Ishikawa (cell line): ENCODE data around the gene P3H2.

ENCODE experiments used
- TF ChIP-seq, protein P1 (sequence below): IDR thresholded peaks from 2 replicates; pipeline ENCODE4 v1.6.1; 2012; ENCODE audit warnings: low read depth, mild to moderate bottlenecking
- TF ChIP-seq, protein P2 (sequence below): IDR thresholded peaks from 2 replicates; pipeline ENCODE4 v1.6.1; 2012

DNA sequence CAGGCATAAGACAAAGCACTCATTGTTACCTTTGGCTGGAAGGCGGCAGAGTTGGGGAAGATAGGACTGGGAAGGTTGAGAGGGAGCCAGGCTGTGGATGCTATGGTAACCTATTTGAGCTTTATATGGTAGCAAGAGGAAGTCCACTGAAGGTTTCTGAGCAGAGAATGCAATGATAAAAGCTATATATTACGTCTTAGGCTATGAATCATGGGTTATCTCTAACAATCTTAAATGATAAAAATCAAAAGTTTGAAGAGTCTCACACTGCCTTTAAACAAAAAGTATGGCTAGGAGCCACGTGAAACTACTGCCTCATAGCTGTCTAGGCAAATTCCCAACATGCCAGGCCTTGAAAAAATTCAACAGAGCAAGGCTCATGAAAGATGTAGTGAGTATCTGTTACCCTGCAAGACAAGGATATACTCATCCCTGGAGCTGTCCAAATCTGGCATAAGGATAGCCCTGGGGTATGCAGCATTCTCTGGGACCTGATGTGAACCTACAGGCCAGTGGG, 4.1 kb downstream of the P3H2 start:
- TF ChIP-seq, protein P1, sequence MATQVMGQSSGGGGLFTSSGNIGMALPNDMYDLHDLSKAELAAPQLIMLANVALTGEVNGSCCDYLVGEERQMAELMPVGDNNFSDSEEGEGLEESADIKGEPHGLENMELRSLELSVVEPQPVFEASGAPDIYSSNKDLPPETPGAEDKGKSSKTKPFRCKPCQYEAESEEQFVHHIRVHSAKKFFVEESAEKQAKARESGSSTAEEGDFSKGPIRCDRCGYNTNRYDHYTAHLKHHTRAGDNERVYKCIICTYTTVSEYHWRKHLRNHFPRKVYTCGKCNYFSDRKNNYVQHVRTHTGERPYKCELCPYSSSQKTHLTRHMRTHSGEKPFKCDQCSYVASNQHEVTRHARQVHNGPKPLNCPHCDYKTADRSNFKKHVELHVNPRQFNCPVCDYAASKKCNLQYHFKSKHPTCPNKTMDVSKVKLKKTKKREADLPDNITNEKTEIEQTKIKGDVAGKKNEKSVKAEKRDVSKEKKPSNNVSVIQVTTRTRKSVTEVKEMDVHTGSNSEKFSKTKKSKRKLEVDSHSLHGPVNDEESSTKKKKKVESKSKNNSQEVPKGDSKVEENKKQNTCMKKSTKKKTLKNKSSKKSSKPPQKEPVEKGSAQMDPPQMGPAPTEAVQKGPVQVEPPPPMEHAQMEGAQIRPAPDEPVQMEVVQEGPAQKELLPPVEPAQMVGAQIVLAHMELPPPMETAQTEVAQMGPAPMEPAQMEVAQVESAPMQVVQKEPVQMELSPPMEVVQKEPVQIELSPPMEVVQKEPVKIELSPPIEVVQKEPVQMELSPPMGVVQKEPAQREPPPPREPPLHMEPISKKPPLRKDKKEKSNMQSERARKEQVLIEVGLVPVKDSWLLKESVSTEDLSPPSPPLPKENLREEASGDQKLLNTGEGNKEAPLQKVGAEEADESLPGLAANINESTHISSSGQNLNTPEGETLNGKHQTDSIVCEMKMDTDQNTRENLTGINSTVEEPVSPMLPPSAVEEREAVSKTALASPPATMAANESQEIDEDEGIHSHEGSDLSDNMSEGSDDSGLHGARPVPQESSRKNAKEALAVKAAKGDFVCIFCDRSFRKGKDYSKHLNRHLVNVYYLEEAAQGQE = peak; percentile 67
- TF ChIP-seq, protein P2, sequence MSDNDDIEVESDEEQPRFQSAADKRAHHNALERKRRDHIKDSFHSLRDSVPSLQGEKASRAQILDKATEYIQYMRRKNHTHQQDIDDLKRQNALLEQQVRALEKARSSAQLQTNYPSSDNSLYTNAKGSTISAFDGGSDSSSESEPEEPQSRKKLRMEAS = no peak
